ENCODE results near the gene PPP2R2D. TPM values are rescaled to one million over a fixed set of nuclear protein-coding genes. Genes with fewer than 3 reads are reported as not detected.

Gene PPP2R2D
- polyA plus RNA-seq, 4 donors, result 38.5 to 49.8 (median 44.9) TPM

DNA sequence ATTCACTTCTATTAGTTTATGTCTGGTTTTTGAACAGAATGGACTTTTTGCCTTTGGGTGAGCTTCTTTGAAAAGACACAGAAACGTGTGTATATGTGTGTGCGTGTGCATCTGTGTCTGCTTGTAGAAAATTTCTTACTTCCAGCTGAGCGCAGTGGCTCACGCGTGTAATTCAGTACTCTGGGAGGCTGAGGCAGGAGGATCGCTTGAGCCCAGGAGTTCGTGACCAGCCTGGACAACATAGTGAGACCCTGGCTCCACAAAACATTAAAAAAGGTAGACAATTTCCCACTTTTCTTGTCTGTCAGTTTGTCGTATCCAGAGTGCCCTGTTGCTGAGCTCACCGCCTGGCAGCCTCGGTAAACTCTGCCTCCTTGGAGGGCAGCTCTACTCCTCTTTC, 25.4 kb downstream of the PPP2R2D start:
- DNase-seq (ENCODE audit: low read depth in 4 of 4, low spot score in 3 of 4), result no peak

DNA sequence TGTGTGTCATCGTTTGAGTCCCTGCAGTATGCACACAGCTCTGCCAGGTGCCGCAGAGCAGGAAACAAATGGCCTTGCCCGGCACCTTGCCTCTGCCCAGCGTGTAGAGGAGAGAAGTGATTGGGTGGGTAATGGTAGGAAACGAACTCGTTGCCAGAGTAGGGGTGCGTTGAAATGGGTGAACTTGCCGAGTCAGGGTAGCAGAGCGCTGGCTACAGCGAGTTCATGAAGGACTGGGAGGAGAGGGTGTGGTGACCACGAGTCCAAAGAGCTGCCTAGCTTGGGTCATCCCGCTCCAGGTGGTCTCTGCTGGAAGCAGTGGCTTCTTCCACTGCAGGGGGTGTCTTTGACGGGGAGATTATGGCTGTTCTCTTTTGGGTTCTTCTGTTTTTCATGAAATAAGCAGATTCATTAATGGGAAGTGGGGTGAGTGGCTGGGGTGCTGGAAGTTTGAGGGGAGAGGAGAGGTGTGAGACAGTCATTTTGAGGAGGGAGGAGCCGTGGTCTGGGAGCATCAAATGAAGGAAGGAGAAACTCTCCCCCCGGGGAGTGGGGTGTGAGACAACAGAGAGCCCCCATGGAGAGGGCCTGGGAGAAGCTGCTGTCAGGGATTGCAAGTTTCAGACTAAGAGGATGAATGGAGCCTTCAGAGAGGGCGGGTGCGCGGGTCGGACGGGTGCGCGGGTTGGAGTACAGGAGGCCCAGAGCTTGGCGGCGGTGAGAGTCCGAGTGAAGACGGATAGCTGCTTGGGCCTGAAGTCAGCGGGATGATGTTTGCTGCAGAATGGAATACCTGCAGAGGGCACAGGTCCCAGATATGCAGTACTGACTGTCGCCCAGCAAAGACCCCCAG, 26.2 kb downstream of the PPP2R2D start:
- no peak for DNase-seq (ENCODE audit: low read depth in 4 of 4, low spot score in 3 of 4)

- no peak for DNase-seq (ENCODE audit: low read depth in 4 of 4, low spot score in 3 of 4)
These were observed 27.7 kb downstream of the PPP2R2D start for GRCh38 chr10:131928248-131929095.

- DNase-seq (ENCODE audit: low read depth in 4 of 4, low spot score in 3 of 4), result no peak
These were observed 28.5 kb downstream of the PPP2R2D start for GRCh38 chr10:131929122-131929845.

DNA sequence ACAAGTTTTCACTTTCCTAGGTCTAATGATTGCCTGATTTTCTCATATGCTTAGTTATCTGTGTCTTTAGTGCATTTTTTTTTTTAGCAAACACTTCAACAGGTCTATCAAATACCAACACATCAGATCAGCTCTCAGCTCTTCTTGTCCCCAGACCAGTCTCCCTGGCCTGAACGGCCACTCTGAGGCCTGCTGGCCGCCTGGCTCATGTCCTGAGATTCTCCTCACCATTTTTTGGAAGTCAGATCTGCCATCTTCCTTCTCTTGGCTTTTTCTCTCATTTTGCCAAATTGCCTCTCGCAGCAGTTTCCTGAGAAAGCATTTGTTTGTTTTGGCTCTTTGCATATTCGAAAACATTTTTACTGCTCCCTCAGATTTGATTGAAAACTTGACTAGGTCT, 29.3 kb downstream of the PPP2R2D start:
- DNase-seq (ENCODE audit: low read depth in 4 of 4, low spot score in 3 of 4), result no peak

GRCh38 chr10:131930586-131931330, 29.9 kb downstream of the PPP2R2D start:
- DNase-seq (ENCODE audit: low read depth in 4 of 4, low spot score in 3 of 4), result no peak

- DNase-seq (ENCODE audit: low read depth in 4 of 4, low spot score in 3 of 4), result no peak
These were observed 31.2 kb downstream of the PPP2R2D start for GRCh38 chr10:131931981-131932380.

DNA sequence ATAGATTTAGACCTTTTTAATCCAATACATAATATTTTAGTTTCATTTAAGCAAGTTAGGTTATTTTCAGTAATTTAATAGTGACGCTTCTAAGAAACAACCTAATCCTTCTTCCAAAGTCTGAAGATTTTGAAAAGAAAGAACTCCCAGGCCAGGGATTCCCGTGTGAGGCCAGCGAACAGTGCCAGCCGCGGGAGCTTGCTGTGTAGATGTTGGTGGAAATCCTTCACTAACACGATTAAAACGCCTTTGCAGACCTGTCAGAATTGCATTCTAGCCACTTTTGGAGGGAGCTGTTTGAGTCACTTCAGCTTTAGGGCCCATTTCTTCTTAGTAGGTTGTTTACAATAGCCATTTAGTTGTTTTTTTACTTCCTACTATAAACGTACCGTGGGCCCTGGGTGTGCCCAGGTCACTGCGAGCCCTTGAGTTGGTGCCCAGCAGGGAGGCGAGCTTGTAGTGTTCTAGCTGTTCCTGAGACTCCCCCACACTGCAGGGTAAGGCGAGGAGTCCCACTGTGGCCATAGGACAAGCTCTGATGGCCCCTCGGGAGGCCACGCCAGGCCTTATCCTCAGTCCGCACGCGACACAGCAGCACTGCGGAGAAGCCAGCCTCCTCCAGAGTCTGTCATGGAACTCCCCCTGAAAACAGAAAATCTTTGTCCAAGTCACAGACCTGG, 32.3 kb downstream of the PPP2R2D start:
- no peak for DNase-seq (ENCODE audit: low read depth in 4 of 4, low spot score in 3 of 4)

GRCh38 chr10:131933696-131934086, 32.9 kb downstream of the PPP2R2D start:
- no peak for DNase-seq (ENCODE audit: low read depth in 4 of 4, low spot score in 3 of 4)

GRCh38 chr10:131934769-131935168, 34.0 kb downstream of the PPP2R2D start:
- no peak for DNase-seq (ENCODE audit: low read depth in 4 of 4, low spot score in 3 of 4)

- no peak for DNase-seq (ENCODE audit: low read depth in 4 of 4, low spot score in 3 of 4)
These were observed 34.5 kb downstream of the PPP2R2D start for GRCh38 chr10:131935260-131935659.

DNA sequence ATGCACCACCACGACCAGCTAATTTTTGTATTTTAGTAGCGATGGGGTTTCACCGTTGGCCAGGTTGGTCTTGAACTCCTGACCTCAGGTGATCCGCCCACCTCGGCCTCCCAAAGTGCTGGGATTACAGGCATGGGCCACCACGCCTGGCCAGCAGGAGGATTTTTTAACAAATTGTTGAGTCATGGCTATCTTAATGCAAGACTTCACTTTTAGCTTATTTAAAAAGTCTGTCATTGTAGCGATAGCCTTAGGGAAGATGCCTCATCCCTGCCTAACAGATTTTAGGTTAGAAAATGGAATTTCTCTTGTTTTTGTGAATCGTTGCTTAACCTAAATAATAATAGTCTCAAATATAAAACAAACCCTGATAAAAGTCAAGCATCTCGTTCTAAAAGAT, 35.5 kb downstream of the PPP2R2D start:
- DNase-seq (ENCODE audit: low read depth in 4 of 4, low spot score in 3 of 4), result no peak

DNA sequence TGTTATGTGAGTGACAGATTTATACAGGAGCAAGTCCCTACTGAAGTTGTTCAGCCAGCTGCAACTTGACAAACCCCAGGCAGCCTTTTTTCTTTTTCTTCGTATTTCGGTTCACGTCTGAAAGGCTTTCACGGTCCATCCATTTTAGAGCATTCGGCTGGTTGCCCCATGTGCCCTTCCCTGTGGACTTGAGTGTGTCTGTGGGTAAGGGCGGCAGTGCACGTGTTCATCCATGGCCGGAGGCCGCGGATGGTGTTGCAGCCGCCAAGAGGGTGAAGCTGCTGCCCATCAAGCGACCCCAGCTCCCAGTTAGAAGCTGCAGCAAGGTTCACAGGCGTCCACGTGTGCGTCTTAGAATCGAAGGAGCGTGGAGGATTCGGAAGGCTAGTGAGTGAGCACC, 35.9 kb downstream of the PPP2R2D start:
- no peak for DNase-seq (ENCODE audit: low read depth in 4 of 4, low spot score in 3 of 4)

DNA sequence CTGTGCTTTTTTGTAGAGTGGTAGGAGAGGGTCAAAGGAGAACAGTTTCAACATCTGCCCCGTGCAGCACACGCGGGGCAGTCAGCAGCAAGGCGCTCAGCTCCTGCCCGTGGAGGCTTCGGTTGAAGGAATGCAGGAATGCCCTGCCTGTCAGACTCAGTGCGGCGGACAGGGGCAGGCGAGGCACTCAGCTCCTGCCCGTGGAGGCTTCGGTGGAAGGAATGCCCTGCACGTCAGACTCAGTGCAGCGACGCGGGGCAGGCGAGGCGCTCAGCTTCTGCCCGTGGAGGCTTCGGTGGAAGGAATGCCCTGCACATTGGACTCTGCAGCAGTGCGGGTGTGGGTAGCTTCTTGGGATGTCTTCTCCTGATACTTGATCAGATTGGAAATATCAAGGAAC, 37.0 kb downstream of the PPP2R2D start:
- no peak for DNase-seq (ENCODE audit: low read depth in 4 of 4, low spot score in 3 of 4)

DNA sequence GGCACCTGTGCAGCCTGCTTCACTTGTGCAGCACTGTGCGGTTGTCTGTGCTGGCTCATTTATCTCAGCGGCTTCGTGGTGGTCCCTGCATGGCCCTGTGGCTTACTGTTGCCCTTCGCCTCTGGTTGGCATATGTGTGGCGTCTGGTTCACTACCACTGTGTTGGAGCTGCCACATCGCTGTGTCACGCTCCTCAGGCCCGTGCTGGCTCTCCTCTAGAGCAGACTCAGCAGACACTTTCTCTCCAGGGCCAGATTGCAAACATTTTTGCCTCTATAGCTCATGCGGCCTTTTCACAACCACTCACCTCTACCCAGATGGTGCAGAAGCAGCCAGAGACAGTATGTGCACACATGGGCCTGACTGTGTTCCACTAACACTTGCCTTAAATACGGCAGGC, 37.9 kb downstream of the PPP2R2D start:
- DNase-seq (ENCODE audit: low read depth in 4 of 4, low spot score in 3 of 4), result no peak

DNA sequence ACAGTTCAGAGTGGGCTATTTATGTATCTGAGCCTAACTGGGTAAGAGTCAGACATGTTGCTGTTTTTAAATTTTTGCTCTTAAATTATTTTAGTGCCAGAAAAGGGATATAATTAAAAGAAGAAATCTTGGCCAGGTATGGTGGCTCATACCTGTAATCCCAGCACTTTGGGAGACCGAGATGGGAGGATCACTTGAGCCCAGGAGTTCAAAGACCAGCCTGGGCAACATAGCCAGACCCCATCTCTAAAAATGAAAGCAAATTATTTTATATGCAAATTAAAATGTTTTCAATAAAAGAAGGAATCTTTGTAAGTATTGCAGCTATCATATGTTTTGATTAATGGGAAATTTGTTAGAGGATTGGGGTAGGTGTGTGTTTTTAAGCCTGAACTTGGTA, 41.6 kb downstream of the PPP2R2D start:
- DNase-seq (ENCODE audit: low read depth in 4 of 4, low spot score in 3 of 4), result no peak

DNA sequence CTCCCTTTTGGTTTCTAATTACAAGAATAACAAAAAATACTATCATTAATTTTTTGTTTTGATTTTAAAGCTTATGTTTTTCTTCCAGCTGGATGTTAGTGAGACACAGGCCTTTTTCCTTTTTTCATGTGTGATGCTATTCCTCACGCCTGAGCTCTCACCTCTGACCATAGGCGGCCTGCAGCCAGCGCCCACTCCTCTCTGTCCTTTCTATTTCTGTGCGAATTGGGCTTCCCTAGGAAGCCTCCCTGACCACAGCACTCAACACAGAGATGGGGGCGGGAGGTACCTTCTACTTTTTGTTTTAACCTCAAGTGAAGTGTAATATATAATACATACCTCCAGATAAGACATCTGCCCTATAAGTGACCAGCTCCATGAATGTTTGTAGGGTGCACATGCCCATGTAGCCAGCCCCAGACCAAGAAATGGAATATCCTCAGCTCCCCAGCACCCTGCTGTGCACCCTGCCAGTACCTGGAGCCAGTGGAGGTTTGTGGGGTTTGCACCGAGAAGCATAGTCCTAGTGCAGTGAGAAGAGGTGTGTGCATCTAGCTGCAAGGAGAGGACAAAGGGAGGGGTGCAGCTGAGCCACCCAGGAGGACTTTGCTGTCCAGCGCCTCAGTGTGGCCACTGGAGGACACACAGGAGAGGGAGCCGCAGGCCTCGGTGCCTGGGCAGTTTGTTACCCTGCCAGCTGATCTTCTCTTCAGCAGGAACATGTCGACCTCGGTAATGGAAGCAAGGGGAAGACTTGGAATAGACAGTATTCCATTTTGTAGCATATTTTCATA, 42.4 kb downstream of the PPP2R2D start:
- DNase-seq (ENCODE audit: low read depth in 4 of 4, low spot score in 3 of 4), result no peak

- DNase-seq (ENCODE audit: low read depth in 4 of 4, low spot score in 3 of 4), result no peak
These were observed 43.6 kb downstream of the PPP2R2D start for GRCh38 chr10:131944412-131944811.

Data from left renal pelvis (tissue), 4 donors.